ENCODE results near the gene ANK3. TPM values are rescaled to one million over a fixed set of nuclear protein-coding genes. Genes with fewer than 3 reads are reported as not detected.

The ANK3 gene
- total RNA-seq, 1 experiment from 2014 or later: 15.3 TPM

- DNase-seq (ENCODE audit: low read depth, low spot score) (no peak), ATAC-seq (no peak)
- H3K79me2 ChIP-seq (ENCODE audit: insufficient read depth, low read length): no peaks in the 10 kb centered on the region
- BruUV-seq (replicated peaks): no TSS peak
- H3K9ac ChIP-seq (ENCODE audit: low read length): no peak overlapping the region
- H3K9me3 ChIP-seq (ENCODE audit: control insufficient read depth in 1 of 2, insufficient read depth in 1 of 2, low read depth in 1 of 2, low read length in 2 of 2): no peaks in the 10 kb centered on the region
- intact Hi-C loops (cut with micrococcal nuclease): no loop called here
- no peak overlapping the region for H3K4me2 ChIP-seq (ENCODE audit: low read length)
- POLR2A ChIA-PET: no interaction called here
- RAD21 ChIA-PET (ENCODE audit: low non-redundant PET in 1 of 2, low total read pairs in 2 of 2, uncharacterized antibody in 2 of 2, unreplicated experiment in 2 of 2): no interaction called here
- H3K4me1 ChIP-seq (ENCODE audit: control insufficient read depth in 1 of 2, insufficient read depth in 2 of 2, low read length in 2 of 2): no peaks in the 10 kb centered on the region
- no peak overlapping the region for H3K27ac ChIP-seq (ENCODE audit: low read depth, low read length)
- no peaks in the 10 kb centered on the region for H3K9me2 ChIP-seq (ENCODE audit: insufficient read depth)
- H3K4me3 ChIP-seq (replicated peaks in 1 of 2; ENCODE audit: low read depth in 1 of 2, low read length in 2 of 2): no peak overlapping the region
- CTCF ChIA-PET: no interaction called here
- no peak overlapping the region for H2AFZ ChIP-seq (ENCODE audit: low read depth, low read length, poor library complexity, severe bottlenecking)
- H3K36me3 ChIP-seq (ENCODE audit: control insufficient read depth in 1 of 2, insufficient read depth in 2 of 2, low read length in 2 of 2): no peaks in the 10 kb centered on the region
- no peaks in the 10 kb centered on the region for H3K27me3 ChIP-seq (ENCODE audit: insufficient read depth, low read length)
- TF ChIP-seq ZNF274 (IDR thresholded peaks at IDR 0.05; ENCODE audit: low read depth, low read length) (no peak), CBX3 (IDR thresholded peaks at IDR 0.05; ENCODE audit: low read depth) (no peak), JUND (IDR thresholded peaks at IDR 0.05) (no peak), RAD21 (IDR thresholded peaks at IDR 0.05; ENCODE audit: low read depth) (no peak), EZH2 (IDR thresholded peaks at IDR 0.05) (no peak), ZFX (IDR thresholded peaks at IDR 0.05) (no peak), TCF7L2 (IDR thresholded peaks at IDR 0.05; ENCODE audit: borderline replicate concordance, extremely low read depth, insufficient read depth, insufficient read length) (no peak)
- TF ChIP-seq, protein P1, sequence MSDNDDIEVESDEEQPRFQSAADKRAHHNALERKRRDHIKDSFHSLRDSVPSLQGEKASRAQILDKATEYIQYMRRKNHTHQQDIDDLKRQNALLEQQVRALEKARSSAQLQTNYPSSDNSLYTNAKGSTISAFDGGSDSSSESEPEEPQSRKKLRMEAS (IDR thresholded peaks at IDR 0.05): no peak
- no peaks in the 10 kb centered on the region for H4K20me1 ChIP-seq (ENCODE audit: insufficient read depth)
These were observed 99.9 kb downstream of the ANK3 start for GRCh38 chr10:60289800-60290199.

- no TSS peak for BruUV-seq (replicated peaks)
- ChIA-PET CTCF (no interaction called here), POLR2A (interaction anchor here (0.6 kb wide), 1 partner anchor 25 kb away, joined by 5 read pairs; no protein-coding TSS in a partner anchor)
These were observed 101.4 kb downstream of the ANK3 start for GRCh38 chr10:60288256-60288655.

More at GRCh38 chr10:60288256-60288655, 101.4 kb downstream of the ANK3 start:
- Histone ChIP-seq H3K27me3 (ENCODE audit: insufficient read depth, low read length) (no peaks in the 10 kb centered on the region), H3K9ac (ENCODE audit: low read length) (no peak overlapping the region), H3K4me1 (ENCODE audit: control insufficient read depth in 1 of 2, insufficient read depth in 2 of 2, low read length in 2 of 2) (peaks cover 0 to 2% of the 10 kb centered on the region in 2 experiments; a peak in 1 of 4 replicates), H3K9me3 (ENCODE audit: control insufficient read depth in 1 of 2, insufficient read depth in 1 of 2, low read depth in 1 of 2, low read length in 2 of 2) (no peaks in the 10 kb centered on the region), H2AFZ (ENCODE audit: low read depth, low read length, poor library complexity, severe bottlenecking) (no peak overlapping the region), H3K9me2 (ENCODE audit: insufficient read depth) (no peaks in the 10 kb centered on the region), H3K79me2 (ENCODE audit: insufficient read depth, low read length) (no peaks in the 10 kb centered on the region), H3K27ac (ENCODE audit: low read depth, low read length) (no peak overlapping the region), H3K4me2 (ENCODE audit: low read length) (no peak overlapping the region), H4K20me1 (ENCODE audit: insufficient read depth) (no peaks in the 10 kb centered on the region), H3K36me3 (ENCODE audit: control insufficient read depth in 1 of 2, insufficient read depth in 2 of 2, low read length in 2 of 2) (no peaks in the 10 kb centered on the region), H3K4me3 (replicated peaks in 1 of 2; ENCODE audit: low read depth in 1 of 2, low read length in 2 of 2) (no peak overlapping the region)
- no peak for DNase-seq (ENCODE audit: low read depth, low spot score)
- intact Hi-C loops (cut with micrococcal nuclease): no loop called here
- RAD21 ChIA-PET (ENCODE audit: low non-redundant PET in 1 of 2, low total read pairs in 2 of 2, uncharacterized antibody in 2 of 2, unreplicated experiment in 2 of 2): no interaction called here
- TF ChIP-seq RAD21 (IDR thresholded peaks at IDR 0.05; ENCODE audit: low read depth) (no peak), SIN3A (IDR thresholded peaks at IDR 0.05; ENCODE audit: low read depth) (no peak), JUND (IDR thresholded peaks at IDR 0.05) (no peak), SRF (IDR thresholded peaks at IDR 0.05; ENCODE audit: low read depth) (no peak), FOSL1 (IDR thresholded peaks at IDR 0.05; ENCODE audit: low read depth) (no peak), CBX3 (IDR thresholded peaks at IDR 0.05; ENCODE audit: low read depth) (no peak), ZNF274 (IDR thresholded peaks at IDR 0.05; ENCODE audit: low read depth, low read length) (no peak), EZH2phosphoT487 (IDR thresholded peaks at IDR 0.05; ENCODE audit: borderline replicate concordance) (no peak)
- TF ChIP-seq, protein P2, sequence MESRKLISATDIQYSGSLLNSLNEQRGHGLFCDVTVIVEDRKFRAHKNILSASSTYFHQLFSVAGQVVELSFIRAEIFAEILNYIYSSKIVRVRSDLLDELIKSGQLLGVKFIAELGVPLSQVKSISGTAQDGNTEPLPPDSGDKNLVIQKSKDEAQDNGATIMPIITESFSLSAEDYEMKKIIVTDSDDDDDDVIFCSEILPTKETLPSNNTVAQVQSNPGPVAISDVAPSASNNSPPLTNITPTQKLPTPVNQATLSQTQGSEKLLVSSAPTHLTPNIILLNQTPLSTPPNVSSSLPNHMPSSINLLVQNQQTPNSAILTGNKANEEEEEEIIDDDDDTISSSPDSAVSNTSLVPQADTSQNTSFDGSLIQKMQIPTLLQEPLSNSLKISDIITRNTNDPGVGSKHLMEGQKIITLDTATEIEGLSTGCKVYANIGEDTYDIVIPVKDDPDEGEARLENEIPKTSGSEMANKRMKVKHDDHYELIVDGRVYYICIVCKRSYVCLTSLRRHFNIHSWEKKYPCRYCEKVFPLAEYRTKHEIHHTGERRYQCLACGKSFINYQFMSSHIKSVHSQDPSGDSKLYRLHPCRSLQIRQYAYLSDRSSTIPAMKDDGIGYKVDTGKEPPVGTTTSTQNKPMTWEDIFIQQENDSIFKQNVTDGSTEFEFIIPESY (IDR thresholded peaks at IDR 0.05; ENCODE audit: extremely low read depth, insufficient replicate concordance, low read length): no peak
- TF ChIP-seq, protein P1 (IDR thresholded peaks at IDR 0.05): no peak
- no peak for ATAC-seq
